SK-N-SH treated with all-trans-retinoic acid at 6 μM for 48 hours (cell line): ENCODE data around the gene AP2B1.

Source experiments
- ESRRG ChIP-seq: fragments of 250-450 bp; sonication (Bioruptor Pico); IDR thresholded peaks from 2 replicates; pipeline ENCODE4 v1.6.1; 2021; ENCODE audit warnings: mild to moderate bottlenecking
- PATZ1 ChIP-seq: fragments of 250-450 bp; sonication (Bioruptor Pico); IDR thresholded peaks from 2 replicates; pipeline ENCODE4 v1.8.0; 2020; ENCODE audit warnings: mild to moderate bottlenecking, moderate library complexity, borderline replicate concordance
- RARB ChIP-seq: fragments of 250-450 bp; sonication (Bioruptor Pico); IDR thresholded peaks from 2 replicates; pipeline ENCODE4 v1.8.0; 2021; ENCODE audit warnings: mild to moderate bottlenecking, moderate library complexity
- TOX ChIP-seq: fragments of 250-450 bp; sonication (Bioruptor Pico); IDR thresholded peaks from 2 replicates; pipeline ENCODE4 v1.8.0; 2021; ENCODE audit warnings: mild to moderate bottlenecking, moderate library complexity, borderline replicate concordance
- ZNF8 ChIP-seq: fragments of 450-650 bp; formaldehyde crosslinking; IDR thresholded peaks from 2 replicates; pipeline ENCODE4 v1.5.0; 2020; ENCODE audit warnings: mild to moderate bottlenecking, moderate library complexity

GRCh38 chr17:35605678-35606077, 18.6 kb downstream of the AP2B1 start:
- TF ChIP-seq RARB (CRISPR knock-in tag) (no peak), ESRRG (no peak), PATZ1 (CRISPR knock-in tag) (no peak), TOX (CRISPR knock-in tag) (no peak), ZNF8 (CRISPR knock-in tag) (no peak)
